SK-N-SH treated with all-trans-retinoic acid at 6 μM for 48 hours (cell line): ENCODE results near the gene TTC12.

Experiments
- ATAC-seq: fragments of 200-7000 bp; cut with Tn5 transposase; 3 replicates; pipeline ENCODE4 v1.9.1; 2020; ENCODE audit warnings: mild to moderate bottlenecking, moderate library complexity
- ARNTL ChIP-seq: fragments of 450-650 bp; formaldehyde crosslinking; IDR thresholded peaks from 2 replicates; pipeline ENCODE4 v1.5.0; 2020; ENCODE audit warnings: low read depth, mild to moderate bottlenecking, moderate library complexity, borderline replicate concordance
- CREB5 ChIP-seq: fragments of 250-450 bp; sonication (Bioruptor Pico); IDR thresholded peaks from 2 replicates; pipeline ENCODE4 v1.5.1; 2020; ENCODE audit warnings: low read depth, mild to moderate bottlenecking, moderate library complexity
- CSDC2 ChIP-seq: fragments of 250-450 bp; sonication (Bioruptor Pico); IDR thresholded peaks from 2 replicates; pipeline ENCODE4 v1.5.0; 2020; ENCODE audit warnings: mild to moderate bottlenecking, moderate library complexity
- CSRNP3 ChIP-seq: fragments of 250-450 bp; sonication (Bioruptor Pico); IDR thresholded peaks from 2 replicates; pipeline ENCODE4 v1.5.1; 2021; ENCODE audit warnings: mild to moderate bottlenecking, moderate library complexity
- ESRRG ChIP-seq: fragments of 250-450 bp; sonication (Bioruptor Pico); IDR thresholded peaks from 2 replicates; pipeline ENCODE4 v1.6.1; 2021; ENCODE audit warnings: mild to moderate bottlenecking
- GLIS3 ChIP-seq: fragments of 250-450 bp; sonication (Bioruptor Pico); IDR thresholded peaks from 2 replicates; pipeline ENCODE4 v1.5.0; 2020; ENCODE audit warnings: mild to moderate bottlenecking, moderate library complexity
- OSR1 ChIP-seq: fragments of 250-450 bp; sonication (Bioruptor Pico); IDR thresholded peaks from 2 replicates; pipeline ENCODE4 v1.8.0; 2022; ENCODE audit warnings: moderate library complexity, mild to moderate bottlenecking, inconsistent platforms
- PATZ1 ChIP-seq: fragments of 250-450 bp; sonication (Bioruptor Pico); IDR thresholded peaks from 2 replicates; pipeline ENCODE4 v1.8.0; 2020; ENCODE audit warnings: mild to moderate bottlenecking, moderate library complexity, borderline replicate concordance
- PPARA ChIP-seq: fragments of 250-450 bp; sonication (Bioruptor Pico); IDR thresholded peaks from 2 replicates; pipeline ENCODE4 v1.5.0; 2020; ENCODE audit warnings: mild to moderate bottlenecking, borderline replicate concordance
- RARB ChIP-seq: fragments of 250-450 bp; sonication (Bioruptor Pico); IDR thresholded peaks from 2 replicates; pipeline ENCODE4 v1.8.0; 2021; ENCODE audit warnings: mild to moderate bottlenecking, moderate library complexity
- SNAI2 ChIP-seq: fragments of 250-450 bp; sonication (Bioruptor Pico); IDR thresholded peaks from 2 replicates; pipeline ENCODE4 v1.5.0; 2020; ENCODE audit warnings: mild to moderate bottlenecking, moderate library complexity
- TCF4 ChIP-seq: fragments of 250-450 bp; sonication (Bioruptor Pico); IDR thresholded peaks from 2 replicates; pipeline ENCODE4 v1.8.0; 2021; ENCODE audit warnings: mild to moderate bottlenecking, moderate library complexity, borderline replicate concordance
- TSHZ2 ChIP-seq: fragments of 250-450 bp; sonication (Bioruptor Pico); IDR thresholded peaks from 2 replicates; pipeline ENCODE4 v1.5.0; 2020; ENCODE audit warnings: mild to moderate bottlenecking, moderate library complexity
- ZC3H10 ChIP-seq: fragments of 250-450 bp; sonication (Bioruptor Pico); IDR thresholded peaks from 2 replicates; pipeline ENCODE4 v1.5.1; 2021; ENCODE audit warnings: mild to moderate bottlenecking, moderate library complexity
- ZFP3 ChIP-seq: fragments of 250-450 bp; sonication (Bioruptor Pico); IDR thresholded peaks from 2 replicates; pipeline ENCODE4 v1.5.0; 2020; ENCODE audit warnings: mild to moderate bottlenecking, moderate library complexity
- ZFP30 ChIP-seq: fragments of 450-650 bp; formaldehyde crosslinking; IDR thresholded peaks from 2 replicates; pipeline ENCODE4 v1.5.0; 2022; ENCODE audit warnings: mild to moderate bottlenecking, moderate library complexity
- ZNF565 ChIP-seq: fragments of 450-650 bp; formaldehyde crosslinking; conservative IDR thresholded peaks from 2 replicates; pipeline ENCODE4 v1.5.0; 2020; ENCODE audit warnings: low read depth, mild to moderate bottlenecking, moderate library complexity
- ZNF70 ChIP-seq: fragments of 450-650 bp; formaldehyde crosslinking; IDR thresholded peaks from 2 replicates; pipeline ENCODE4 v1.5.0; 2020; ENCODE audit warnings: mild to moderate bottlenecking, moderate library complexity
- ZNF8 ChIP-seq: fragments of 450-650 bp; formaldehyde crosslinking; IDR thresholded peaks from 2 replicates; pipeline ENCODE4 v1.5.0; 2020; ENCODE audit warnings: mild to moderate bottlenecking, moderate library complexity

Gene TTC12

GRCh38 chr11:113267493-113267892, 46.9 kb upstream of the TTC12 start:
- TF ChIP-seq CSRNP3 (CRISPR knock-in tag) (no peak), TSHZ2 (CRISPR knock-in tag) (no peak)
- ATAC-seq, result no peak

- no peak for ATAC-seq
- TF ChIP-seq ZFP3 (CRISPR knock-in tag) (no peak), ZC3H10 (no peak), ZNF565 (CRISPR knock-in tag) (no peak), TCF4 (CRISPR knock-in tag) (no peak), CREB5 (CRISPR knock-in tag) (no peak), RARB (CRISPR knock-in tag) (no peak), CSDC2 (CRISPR knock-in tag) (no peak), ZNF8 (CRISPR knock-in tag) (no peak), ZFP30 (CRISPR knock-in tag) (no peak), SNAI2 (CRISPR knock-in tag) (no peak), ARNTL (CRISPR knock-in tag) (no peak), PPARA (CRISPR knock-in tag) (no peak), GLIS3 (CRISPR knock-in tag) (no peak), OSR1 (CRISPR knock-in tag) (no peak), ZNF70 (CRISPR knock-in tag) (no peak), CSRNP3 (CRISPR knock-in tag) (no peak)
Measured at GRCh38 chr11:113269096-113269495, 45.3 kb upstream of the TTC12 start.

- TF ChIP-seq OSR1 (CRISPR knock-in tag) (no peak), ZC3H10 (no peak), GLIS3 (CRISPR knock-in tag) (no peak)
- ATAC-seq, result no peak
Measured at GRCh38 chr11:113269636-113270035, 44.7 kb upstream of the TTC12 start.

GRCh38 chr11:113270080-113270479, 44.3 kb upstream of the TTC12 start:
- ATAC-seq, result no peak
- TF ChIP-seq PATZ1 (CRISPR knock-in tag) (no peak), ESRRG (CRISPR knock-in tag) (no peak)
